COLO668 (cell line): Measurements from ENCODE around the gene ELOVL5.
"Not testable (repeated sequence)": the region's sequence is repeated elsewhere in the genome, so short reads cannot be mapped to it uniquely, and the experiment has no call there.

Source experiments
- DNase-seq: peaks from one replicate; lab custom pipeline; 2025; ENCODE audit not compliant: unreplicated experiment; lab: John Stamatoyannopoulos, UW

Gene ELOVL5

GRCh38 chr6:53306217-53306616, 42.5 kb downstream of the ELOVL5 start:
- not testable (repeated sequence) for DNase-seq

DNA sequence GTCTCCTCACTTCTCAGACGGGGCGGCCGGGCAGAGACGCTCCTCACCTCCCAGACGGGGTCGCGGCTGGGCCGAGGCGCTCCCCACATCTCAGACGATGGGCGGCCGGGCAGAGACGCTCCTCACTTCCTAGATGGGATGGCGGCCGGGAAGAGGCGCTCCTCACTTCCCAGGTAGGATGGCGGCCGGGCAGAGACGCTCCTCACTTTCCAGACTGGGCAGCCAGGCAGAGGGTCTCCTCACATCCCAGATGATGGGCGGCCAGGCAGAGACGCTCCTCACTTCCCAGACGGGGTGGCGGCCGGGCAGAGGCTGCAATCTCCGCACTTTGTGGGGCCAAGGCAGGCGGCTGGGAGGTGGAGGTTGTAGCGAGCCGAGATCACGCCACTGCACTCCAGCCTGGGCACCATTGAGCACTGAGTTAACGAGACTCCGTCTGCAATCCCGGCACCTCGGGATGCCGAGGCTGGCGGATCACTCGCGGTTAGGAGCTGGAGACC, 43.2 kb downstream of the ELOVL5 start:
- DNase-seq = not testable (repeated sequence)

DNA sequence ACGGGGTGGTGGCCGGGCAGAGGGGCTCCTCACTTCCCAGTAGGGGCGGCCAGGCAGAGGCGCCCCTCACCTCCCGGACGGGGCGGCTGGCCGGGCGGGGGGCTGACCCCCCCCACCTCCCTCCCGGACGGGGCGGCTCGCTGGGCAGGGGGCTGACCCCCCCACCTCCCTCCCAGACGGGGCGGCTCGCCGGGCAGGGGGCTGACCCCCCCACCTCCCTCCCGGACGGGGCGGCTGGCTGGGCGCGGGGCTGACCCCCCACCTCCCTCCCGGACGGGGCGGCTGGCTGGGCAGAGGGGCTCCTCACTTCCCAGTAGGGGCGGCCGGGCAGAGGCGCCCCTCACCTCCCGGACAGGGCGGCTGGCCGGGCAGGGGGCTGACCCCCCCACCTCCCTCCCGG, 43.8 kb downstream of the ELOVL5 start:
- DNase-seq = not testable (repeated sequence)

DNA sequence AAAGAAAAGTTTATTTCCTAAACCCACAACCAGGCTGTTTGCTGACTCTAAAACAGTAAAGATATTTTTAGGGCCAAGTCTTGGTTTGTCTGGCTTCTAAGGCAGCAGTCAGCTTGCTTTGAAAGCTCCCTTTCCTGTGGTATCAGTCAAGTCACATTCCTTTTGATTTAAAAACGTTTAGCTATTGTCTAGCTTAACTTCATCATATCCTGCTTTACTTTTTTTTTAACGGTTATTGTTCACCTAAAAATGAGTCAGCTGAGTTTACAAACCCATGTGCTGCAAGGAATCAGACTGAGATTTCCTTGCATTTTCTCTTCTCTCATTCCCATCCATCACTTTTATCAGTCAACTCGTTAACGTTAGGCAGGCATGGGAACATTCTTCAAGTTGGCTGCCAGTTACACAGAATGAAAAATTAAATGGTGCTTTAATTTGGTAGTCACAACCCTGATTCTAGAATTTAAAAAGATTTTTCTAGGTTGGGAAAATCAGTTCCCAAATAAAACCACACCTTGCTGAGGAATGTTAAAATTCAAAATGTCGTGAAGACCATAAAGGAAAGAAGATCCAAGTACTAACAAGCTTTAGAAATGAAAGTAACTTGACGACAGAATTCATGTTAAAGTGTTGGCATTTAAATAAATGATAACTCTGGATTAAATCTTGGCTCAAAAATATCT, 45.9 kb downstream of the ELOVL5 start:
- no peak for DNase-seq

- no peak for DNase-seq
Observed at GRCh38 chr6:53301801-53302537, 46.8 kb downstream of the ELOVL5 start.

GRCh38 chr6:53300656-53301551, 47.8 kb downstream of the ELOVL5 start:
- no peak for DNase-seq

- DNase-seq = no peak
Observed at GRCh38 chr6:53299331-53300005, 49.3 kb downstream of the ELOVL5 start.

- no peak for DNase-seq
Observed at GRCh38 chr6:53297004-53297403, 51.7 kb downstream of the ELOVL5 start.

DNA sequence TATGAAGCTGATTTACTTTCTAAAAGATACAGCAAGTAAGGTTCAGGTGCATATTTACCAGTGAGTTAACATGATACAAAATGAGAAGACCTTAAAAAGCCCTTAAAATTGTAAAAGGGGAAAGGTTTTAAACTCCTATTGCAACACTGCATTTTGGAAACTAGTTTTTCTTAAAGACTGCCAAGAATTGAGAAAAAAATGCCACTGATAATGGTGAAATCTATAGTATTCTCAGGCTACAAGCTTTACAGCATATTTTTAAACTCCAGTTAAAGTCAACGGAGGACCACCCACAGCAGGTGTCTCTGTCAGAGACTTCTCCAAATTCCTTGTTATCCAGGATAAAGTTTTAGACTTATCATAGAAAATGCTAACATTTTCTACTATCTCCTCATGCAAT, 53.6 kb downstream of the ELOVL5 start:
- DNase-seq = no peak

DNA sequence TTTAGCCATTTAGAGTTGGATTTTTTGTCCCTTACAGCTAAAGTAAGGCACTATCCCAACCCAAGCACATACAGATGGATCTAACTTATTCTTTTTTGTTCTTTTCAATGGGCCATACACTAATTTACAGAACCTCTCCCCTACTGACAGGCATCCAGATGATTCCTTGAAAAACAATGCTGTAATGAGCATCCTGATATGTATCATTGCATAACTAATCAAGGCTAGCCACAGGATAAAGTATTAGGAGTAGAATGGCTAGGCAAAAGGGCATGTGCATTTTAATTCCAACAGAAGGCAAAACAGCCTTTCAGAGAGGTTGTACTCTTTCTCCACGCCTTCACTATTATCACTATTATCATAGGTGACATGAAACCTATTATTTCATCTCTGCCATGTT, 54.1 kb downstream of the ELOVL5 start:
- no peak for DNase-seq

GRCh38 chr6:53294095-53294494, 54.7 kb downstream of the ELOVL5 start:
- no peak for DNase-seq

- no peak for DNase-seq
Observed at GRCh38 chr6:53293691-53294090, 55.1 kb downstream of the ELOVL5 start.

DNA sequence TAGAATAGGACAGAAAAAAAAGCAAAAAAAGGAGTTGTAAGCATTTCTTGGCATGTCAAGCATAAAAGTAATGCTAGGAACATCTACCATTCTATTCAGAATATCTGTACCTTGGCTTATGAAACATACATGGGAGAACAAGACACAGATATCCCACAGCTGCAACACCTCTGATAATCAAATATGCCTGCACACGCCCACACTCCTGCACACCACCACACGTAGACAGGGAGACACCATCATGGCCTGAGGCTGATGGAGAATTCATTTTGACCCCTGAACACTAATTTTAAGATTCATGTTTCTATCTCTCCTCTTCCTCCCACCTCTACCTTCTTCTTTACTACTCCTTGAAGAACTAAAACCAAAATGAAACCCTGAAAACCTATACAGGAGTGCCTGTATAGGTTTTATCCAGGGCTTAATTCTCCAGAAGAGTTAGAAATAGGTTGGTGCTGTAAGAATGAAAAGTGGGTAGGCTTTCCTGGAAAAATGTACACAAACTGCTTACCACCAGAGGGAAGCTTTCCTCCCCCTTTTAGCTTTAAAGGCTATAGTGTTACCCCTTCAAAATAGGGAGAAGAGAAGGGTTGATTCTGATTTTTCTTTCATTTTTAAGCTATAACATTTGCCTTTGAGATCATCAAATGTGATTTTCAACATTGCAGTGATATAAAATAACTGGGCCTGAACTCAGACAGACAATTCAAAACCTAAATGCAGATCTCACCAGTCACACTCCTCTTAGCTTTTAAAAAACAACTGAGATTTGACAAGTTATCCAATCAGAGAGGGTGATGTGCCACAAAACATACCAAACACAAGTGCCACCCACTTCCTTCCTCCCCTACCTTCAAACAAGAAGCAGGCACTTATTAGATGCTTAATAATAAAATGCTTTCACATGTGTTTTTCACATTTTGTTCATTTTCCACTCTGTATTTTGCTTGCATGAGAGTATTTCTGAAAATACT, 57.9 kb downstream of the ELOVL5 start:
- no peak for DNase-seq

DNA sequence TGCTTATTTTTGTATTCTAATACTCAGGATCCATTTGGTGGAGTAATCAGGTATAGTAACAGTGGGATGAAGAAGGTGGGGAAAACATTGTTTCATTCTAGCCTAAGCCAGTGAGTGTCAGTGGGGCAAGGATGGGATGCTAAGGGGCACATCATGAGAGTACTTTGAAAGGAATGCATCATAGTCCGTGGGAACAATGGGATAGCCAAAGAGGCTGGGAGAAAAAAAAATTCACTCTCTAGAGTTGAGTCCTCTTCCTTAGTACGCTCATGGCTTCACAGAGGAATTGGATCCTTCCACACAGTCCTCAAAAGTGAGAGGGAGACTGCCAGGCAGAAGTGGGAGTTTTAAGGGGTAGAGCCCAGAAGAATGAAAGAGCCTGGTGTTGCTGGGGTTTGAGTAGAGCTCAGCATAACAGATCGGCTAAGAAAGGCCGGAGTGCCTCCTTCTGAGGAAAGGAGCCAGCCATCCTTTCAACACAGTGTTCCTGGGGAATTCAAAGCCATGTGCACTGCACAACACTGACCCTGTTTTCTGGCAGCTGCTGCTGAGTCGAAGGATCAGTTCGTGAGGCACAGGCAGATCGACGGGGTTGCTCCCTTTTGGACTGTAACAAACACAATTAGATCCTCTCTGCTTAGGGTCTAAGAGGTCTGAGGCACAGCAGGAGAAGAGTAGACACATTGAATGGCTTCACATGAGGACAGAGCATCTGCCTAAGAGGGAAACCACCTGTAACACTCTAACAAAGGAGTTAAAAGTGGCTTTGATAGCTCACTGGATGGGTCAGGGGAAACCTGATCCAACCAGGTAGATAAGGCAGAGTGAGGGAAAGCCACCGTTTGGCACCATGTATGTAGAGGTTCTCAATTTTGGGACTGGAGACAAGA, 61.2 kb downstream of the ELOVL5 start:
- DNase-seq = peak; percentile 40

DNA sequence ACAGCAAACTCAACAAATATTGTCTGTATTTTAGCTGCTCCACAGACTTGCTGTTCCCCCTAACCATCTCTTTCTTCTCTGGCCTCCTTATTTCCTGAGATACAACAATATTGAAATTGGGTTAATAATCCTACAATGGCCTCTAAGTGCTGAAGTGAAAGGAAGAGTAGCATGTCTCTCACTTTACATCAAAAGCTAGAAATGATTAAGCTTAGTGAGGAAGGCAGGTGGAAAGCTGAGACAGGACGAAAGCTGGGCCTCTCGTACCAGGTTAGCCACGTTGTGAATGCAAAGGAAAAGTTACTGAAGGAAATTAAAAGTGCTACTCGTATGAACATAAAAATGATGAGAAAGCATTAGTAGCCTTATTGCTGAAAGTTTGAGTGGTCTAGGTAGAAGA, 63.8 kb downstream of the ELOVL5 start:
- no peak for DNase-seq

GRCh38 chr6:53282741-53283140, 66.0 kb downstream of the ELOVL5 start:
- DNase-seq = no peak

- DNase-seq = no peak
Observed at GRCh38 chr6:53282234-53282633, 66.5 kb downstream of the ELOVL5 start.

DNA sequence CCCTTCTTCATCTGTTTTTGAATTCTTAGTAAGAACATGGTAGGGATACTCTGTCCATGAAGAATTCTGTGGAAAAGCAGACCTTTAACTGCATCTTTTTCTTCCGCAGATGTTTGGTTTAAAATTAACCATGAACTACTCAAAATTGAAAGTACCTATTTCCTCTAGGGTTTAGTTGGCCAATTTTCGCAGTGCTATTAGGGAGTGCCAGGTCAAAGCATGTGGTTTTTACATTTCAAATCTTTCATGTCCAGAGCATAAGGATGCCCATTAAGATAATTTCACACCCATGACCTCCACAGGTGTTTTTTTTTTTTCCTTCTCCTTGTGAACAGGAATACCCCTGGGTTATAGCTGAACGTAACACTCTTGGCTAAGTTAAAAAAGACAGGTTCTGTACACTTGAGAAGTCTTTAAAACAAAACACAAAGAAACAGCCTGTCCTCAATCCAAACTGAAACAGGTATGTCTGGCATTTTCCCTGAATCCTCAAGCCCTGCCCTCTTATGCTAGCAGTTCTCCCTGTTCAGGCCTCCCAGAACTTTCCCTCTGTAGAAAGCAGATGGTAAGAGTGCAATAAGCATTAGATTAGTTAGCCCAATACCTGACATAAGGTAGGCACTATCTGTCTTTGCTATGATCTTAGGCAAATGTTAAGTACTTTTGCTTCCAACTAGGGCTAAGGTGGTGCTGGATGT, 67.1 kb downstream of the ELOVL5 start:
- DNase-seq = no peak
